GM23338 (cell line): ENCODE data around the gene VSTM1. TPM values are rescaled to one million over a fixed set of nuclear protein-coding genes. Genes with fewer than 3 reads are reported as not detected.

Experiments
- ATAC-seq: fragments of 200-7000 bp; cut with Tn5 transposase; 3 replicates; pipeline ENCODE4 v1.9.1; 2020
- DNase-seq: peaks from one replicate; pipeline ENCODE4 v3.0.0-alpha.2; 2015; ENCODE audit warnings: low spot score
- H2AFZ ChIP-seq: fragments of 200-600 bp; sonication (generic); 2 replicates; pipeline ENCODE4 v1.8.0; 2016; ENCODE audit warnings: antibody characterized with exemption, mild to moderate bottlenecking, moderate library complexity
- H3F3A ChIP-seq: fragments of 200-600 bp; sonication (generic); replicated peaks from 2 replicates; pipeline ENCODE4 v1.8.0; 2017; ENCODE audit warnings: antibody characterized with exemption, mixed run types, low read depth
- H3K27ac ChIP-seq: fragments of 200-600 bp; sonication (generic); 2 replicates; pipeline ENCODE4 v1.6.1; 2016; ENCODE audit warnings: low read depth
- H3K27me3 ChIP-seq: fragments of 200-600 bp; sonication (generic); 2 replicates; pipeline ENCODE4 v1.8.0; 2016; ENCODE audit warnings: mild to moderate bottlenecking, mixed run types, moderate library complexity; ENCODE audit not compliant: insufficient read depth
- H3K36me3 ChIP-seq: fragments of 200-600 bp; sonication (generic); 2 replicates; pipeline ENCODE4 v1.8.0; 2016; ENCODE audit warnings: mild to moderate bottlenecking; ENCODE audit not compliant: insufficient read depth
- H3K4me1 ChIP-seq: fragments of 200-600 bp; sonication (generic); 2 replicates; pipeline ENCODE4 v1.8.0; 2016; ENCODE audit warnings: mild to moderate bottlenecking, moderate library complexity; ENCODE audit not compliant: insufficient read depth
- H3K4me2 ChIP-seq: fragments of 200-600 bp; sonication (generic); 2 replicates; pipeline ENCODE4 v1.7.1; 2017; ENCODE audit warnings: mixed run types
- H3K4me3 ChIP-seq: fragments of 200-600 bp; sonication (generic); 2 replicates; pipeline ENCODE4 v1.6.1; 2016; ENCODE audit warnings: mixed run types
- H3K79me2 ChIP-seq: fragments of 200-600 bp; sonication (generic); replicated peaks from 2 replicates; pipeline ENCODE4 v1.8.0; 2017; ENCODE audit warnings: mild to moderate bottlenecking; ENCODE audit not compliant: insufficient read depth
- H3K9me2 ChIP-seq: fragments of 200-600 bp; sonication (generic); 2 replicates; pipeline ENCODE4 v1.8.0; 2017; ENCODE audit not compliant: insufficient read depth
- H4K20me1 ChIP-seq: fragments of 200-600 bp; sonication (generic); replicated peaks from 2 replicates; pipeline ENCODE4 v1.8.0; 2017; ENCODE audit warnings: mild to moderate bottlenecking; ENCODE audit not compliant: insufficient read depth
- H3K27ac Mint-ChIP-seq: 2 replicates; pipeline ENCODE4 v1.8.0; 2020; ENCODE audit warnings: inconsistent platforms, mild to moderate bottlenecking, moderate library complexity, mixed read lengths
- H3K27me3 Mint-ChIP-seq: 3 replicates; pipeline ENCODE4 v1.8.0; 2022; ENCODE audit warnings: low read depth, mild to moderate bottlenecking, moderate library complexity, mixed read lengths, inconsistent platforms; ENCODE audit not compliant: insufficient read depth, poor library complexity
- H3K36me3 Mint-ChIP-seq: 3 replicates; pipeline ENCODE4 v1.8.0; 2021; ENCODE audit warnings: low read depth, mild to moderate bottlenecking, inconsistent platforms, moderate library complexity, mixed read lengths
- H3K4me1 Mint-ChIP-seq: 3 replicates; pipeline ENCODE4 v1.8.0; 2020; ENCODE audit warnings: mild to moderate bottlenecking, inconsistent platforms, mixed read lengths
- H3K4me3 Mint-ChIP-seq: 3 replicates; pipeline ENCODE4 v1.8.0; 2021; ENCODE audit warnings: moderate library complexity, mild to moderate bottlenecking, inconsistent platforms, mixed read lengths
- H3K9me3 Mint-ChIP-seq: 3 replicates; pipeline ENCODE4 v1.8.0; 2020; ENCODE audit warnings: moderate library complexity, mild to moderate bottlenecking, inconsistent platforms, mixed read lengths
- EZH2phosphoT487 ChIP-seq: fragments of 200-600 bp; sonication (generic); IDR thresholded peaks from one replicate; pipeline ENCODE4 v1.8.1; 2018; ENCODE audit warnings: antibody characterized with exemption; ENCODE audit not compliant: unreplicated experiment
- JUNB ChIP-seq: IDR thresholded peaks from one replicate; pipeline ENCODE4 v1.6.1; 2016; ENCODE audit warnings: antibody characterized with exemption; ENCODE audit not compliant: unreplicated experiment
- NANOG ChIP-seq: IDR thresholded peaks from 2 replicates; pipeline ENCODE4 v1.6.1; 2016; ENCODE audit warnings: antibody characterized with exemption, borderline replicate concordance
- POLR2AphosphoS5 ChIP-seq: IDR thresholded peaks from 2 replicates; pipeline ENCODE4 v1.6.1; 2016; ENCODE audit warnings: antibody characterized with exemption, low read depth
- STAT1 ChIP-seq: IDR thresholded peaks from one replicate; pipeline ENCODE4 v1.6.1; 2016; ENCODE audit warnings: antibody characterized with exemption; ENCODE audit not compliant: unreplicated experiment
- polyA plus RNA-seq: library from polyadenylated mRNA; unstranded; fragments of >200 nt; fragmentation: Nextera tagmentation; extraction: Ambion mirVana; gene quantifications from 2 replicates; pipeline ENCODE4 v1.2.1, GENCODE V29; 2016
- total RNA-seq: library from RNA; depleted of rRNA; stranded (reverse); fragments of >200 nt; shearing (Covaris generic); gene quantifications from 2 replicates; pipeline ENCODE4 v1.2.3, GENCODE V29; 2014
- TF ChIP-seq, protein P1 (sequence below): fragments of 250-450 bp; sonication (Bioruptor Pico); IDR thresholded peaks from 2 replicates; pipeline ENCODE4 v1.5.0; 2020; ENCODE audit warnings: mild to moderate bottlenecking, moderate library complexity
- TF ChIP-seq, protein P2 (sequence below), 2 experiments: fragments of 200-600 bp in 1 of 2; sonication (generic) in 1 of 2; conservative IDR thresholded peaks; 2 replicates each; pipeline versions ENCODE4 v1.5.1 to v1.6.1; 2016 to 2017; ENCODE audit warnings: antibody characterized with exemption in 2 of 2, low read depth in 2 of 2, mild to moderate bottlenecking in 2 of 2, moderate library complexity in 1 of 2
- TF ChIP-seq, protein P3 (sequence below): IDR thresholded peaks from 2 replicates; pipeline ENCODE4 v1.6.1; 2016; ENCODE audit warnings: antibody characterized with exemption
- TF ChIP-seq, protein P4 (sequence below): IDR thresholded peaks from one replicate; pipeline ENCODE4 v1.6.1; 2018; ENCODE audit warnings: antibody characterized with exemption; ENCODE audit not compliant: unreplicated experiment

The VSTM1 gene
- total and polyA plus RNA-seq, 2 experiments from 2014 or later: not detected

DNA sequence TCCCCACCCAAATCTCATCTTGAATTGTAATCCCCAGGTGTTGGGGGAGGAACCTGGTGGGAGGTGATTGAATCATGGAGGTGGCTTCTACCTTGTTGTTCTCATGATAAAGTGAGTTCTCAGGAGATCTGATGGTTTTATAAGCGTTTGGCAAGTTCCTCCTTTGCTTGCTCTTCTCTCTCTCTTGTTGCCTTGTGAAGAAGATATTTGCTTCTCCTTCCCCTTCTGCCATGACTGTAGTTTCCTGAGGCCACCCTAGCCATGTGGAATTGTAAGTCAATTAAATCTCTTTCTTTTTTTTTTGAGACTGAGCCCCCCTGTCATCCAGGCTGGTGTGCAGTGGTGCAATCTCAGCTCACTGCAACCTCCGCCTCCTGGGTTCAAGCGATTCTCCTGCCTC is 34.4 kb downstream of the VSTM1 start (continued):
- TF ChIP-seq, protein P1, sequence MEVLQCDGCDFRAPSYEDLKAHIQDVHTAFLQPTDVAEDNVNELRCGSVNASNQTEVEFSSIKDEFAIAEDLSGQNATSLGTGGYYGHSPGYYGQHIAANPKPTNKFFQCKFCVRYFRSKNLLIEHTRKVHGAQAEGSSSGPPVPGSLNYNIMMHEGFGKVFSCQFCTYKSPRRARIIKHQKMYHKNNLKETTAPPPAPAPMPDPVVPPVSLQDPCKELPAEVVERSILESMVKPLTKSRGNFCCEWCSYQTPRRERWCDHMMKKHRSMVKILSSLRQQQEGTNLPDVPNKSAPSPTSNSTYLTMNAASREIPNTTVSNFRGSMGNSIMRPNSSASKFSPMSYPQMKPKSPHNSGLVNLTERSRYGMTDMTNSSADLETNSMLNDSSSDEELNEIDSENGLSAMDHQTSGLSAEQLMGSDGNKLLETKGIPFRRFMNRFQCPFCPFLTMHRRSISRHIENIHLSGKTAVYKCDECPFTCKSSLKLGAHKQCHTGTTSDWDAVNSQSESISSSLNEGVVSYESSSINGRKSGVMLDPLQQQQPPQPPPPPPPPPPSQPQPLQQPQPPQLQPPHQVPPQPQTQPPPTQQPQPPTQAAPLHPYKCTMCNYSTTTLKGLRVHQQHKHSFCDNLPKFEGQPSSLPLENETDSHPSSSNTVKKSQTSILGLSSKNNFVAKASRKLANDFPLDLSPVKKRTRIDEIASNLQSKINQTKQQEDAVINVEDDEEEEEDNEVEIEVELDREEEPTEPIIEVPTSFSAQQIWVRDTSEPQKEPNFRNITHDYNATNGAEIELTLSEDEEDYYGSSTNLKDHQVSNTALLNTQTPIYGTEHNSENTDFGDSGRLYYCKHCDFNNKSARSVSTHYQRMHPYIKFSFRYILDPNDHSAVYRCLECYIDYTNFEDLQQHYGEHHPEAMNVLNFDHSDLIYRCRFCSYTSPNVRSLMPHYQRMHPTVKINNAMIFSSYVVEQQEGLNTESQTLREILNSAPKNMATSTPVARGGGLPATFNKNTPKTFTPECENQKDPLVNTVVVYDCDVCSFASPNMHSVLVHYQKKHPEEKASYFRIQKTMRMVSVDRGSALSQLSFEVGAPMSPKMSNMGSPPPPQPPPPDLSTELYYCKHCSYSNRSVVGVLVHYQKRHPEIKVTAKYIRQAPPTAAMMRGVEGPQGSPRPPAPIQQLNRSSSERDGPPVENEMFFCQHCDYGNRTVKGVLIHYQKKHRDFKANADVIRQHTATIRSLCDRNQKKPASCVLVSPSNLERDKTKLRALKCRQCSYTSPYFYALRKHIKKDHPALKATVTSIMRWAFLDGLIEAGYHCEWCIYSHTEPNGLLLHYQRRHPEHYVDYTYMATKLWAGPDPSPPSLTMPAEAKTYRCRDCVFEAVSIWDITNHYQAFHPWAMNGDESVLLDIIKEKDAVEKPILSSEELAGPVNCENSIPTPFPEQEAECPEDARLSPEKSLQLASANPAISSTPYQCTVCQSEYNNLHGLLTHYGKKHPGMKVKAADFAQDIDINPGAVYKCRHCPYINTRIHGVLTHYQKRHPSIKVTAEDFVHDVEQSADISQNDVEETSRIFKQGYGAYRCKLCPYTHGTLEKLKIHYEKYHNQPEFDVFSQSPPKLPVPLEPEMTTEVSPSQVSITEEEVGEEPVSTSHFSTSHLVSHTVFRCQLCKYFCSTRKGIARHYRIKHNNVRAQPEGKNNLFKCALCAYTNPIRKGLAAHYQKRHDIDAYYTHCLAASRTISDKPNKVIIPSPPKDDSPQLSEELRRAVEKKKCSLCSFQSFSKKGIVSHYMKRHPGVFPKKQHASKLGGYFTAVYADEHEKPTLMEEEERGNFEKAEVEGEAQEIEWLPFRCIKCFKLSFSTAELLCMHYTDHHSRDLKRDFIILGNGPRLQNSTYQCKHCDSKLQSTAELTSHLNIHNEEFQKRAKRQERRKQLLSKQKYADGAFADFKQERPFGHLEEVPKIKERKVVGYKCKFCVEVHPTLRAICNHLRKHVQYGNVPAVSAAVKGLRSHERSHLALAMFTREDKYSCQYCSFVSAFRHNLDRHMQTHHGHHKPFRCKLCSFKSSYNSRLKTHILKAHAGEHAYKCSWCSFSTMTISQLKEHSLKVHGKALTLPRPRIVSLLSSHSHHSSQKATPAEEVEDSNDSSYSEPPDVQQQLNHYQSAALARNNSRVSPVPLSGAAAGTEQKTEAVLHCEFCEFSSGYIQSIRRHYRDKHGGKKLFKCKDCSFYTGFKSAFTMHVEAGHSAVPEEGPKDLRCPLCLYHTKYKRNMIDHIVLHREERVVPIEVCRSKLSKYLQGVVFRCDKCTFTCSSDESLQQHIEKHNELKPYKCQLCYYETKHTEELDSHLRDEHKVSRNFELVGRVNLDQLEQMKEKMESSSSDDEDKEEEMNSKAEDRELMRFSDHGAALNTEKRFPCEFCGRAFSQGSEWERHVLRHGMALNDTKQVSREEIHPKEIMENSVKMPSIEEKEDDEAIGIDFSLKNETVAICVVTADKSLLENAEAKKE (CRISPR knock-in tag): no peak

DNA sequence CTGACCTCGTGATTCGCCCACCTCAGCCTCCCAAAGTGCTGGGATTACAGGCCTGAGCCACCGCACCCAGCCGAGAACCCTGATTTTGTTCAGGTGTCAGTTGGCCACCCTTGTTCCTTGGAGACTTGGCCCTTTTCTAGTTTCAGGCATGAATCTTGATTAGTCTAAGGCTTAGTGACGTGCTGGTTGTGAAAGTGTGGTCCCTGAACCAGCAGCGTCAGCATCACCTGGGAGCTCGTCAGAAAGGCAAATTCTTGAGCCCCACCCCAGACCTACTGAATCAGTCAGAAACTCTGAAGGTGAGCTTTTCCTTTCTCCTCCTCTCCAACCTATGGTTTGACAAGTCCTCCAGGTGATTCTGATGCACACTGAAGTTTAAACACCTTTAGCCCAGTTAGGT is 37.0 kb downstream of the VSTM1 start:
- no peaks in the 10 kb centered on the region for H3K36me3 ChIP-seq
- H3K4me1 Mint-ChIP-seq: peaks cover 22% of the 10 kb centered on the region
- H2AFZ ChIP-seq: 0 out of 2 replicates have a peak overlapping the region, but pooled peaks have one; percentile 43
- TF ChIP-seq, protein P2, sequence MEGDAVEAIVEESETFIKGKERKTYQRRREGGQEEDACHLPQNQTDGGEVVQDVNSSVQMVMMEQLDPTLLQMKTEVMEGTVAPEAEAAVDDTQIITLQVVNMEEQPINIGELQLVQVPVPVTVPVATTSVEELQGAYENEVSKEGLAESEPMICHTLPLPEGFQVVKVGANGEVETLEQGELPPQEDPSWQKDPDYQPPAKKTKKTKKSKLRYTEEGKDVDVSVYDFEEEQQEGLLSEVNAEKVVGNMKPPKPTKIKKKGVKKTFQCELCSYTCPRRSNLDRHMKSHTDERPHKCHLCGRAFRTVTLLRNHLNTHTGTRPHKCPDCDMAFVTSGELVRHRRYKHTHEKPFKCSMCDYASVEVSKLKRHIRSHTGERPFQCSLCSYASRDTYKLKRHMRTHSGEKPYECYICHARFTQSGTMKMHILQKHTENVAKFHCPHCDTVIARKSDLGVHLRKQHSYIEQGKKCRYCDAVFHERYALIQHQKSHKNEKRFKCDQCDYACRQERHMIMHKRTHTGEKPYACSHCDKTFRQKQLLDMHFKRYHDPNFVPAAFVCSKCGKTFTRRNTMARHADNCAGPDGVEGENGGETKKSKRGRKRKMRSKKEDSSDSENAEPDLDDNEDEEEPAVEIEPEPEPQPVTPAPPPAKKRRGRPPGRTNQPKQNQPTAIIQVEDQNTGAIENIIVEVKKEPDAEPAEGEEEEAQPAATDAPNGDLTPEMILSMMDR (conservative IDR thresholded peaks at IDR 0.05; ENCODE audit: low read depth in 2 of 2): no peak
- TF ChIP-seq STAT1 (no peak), JUNB (no peak), POLR2AphosphoS5 (no peak), EZH2phosphoT487 (no peak), NANOG (no peak)
- TF ChIP-seq, protein P3, sequence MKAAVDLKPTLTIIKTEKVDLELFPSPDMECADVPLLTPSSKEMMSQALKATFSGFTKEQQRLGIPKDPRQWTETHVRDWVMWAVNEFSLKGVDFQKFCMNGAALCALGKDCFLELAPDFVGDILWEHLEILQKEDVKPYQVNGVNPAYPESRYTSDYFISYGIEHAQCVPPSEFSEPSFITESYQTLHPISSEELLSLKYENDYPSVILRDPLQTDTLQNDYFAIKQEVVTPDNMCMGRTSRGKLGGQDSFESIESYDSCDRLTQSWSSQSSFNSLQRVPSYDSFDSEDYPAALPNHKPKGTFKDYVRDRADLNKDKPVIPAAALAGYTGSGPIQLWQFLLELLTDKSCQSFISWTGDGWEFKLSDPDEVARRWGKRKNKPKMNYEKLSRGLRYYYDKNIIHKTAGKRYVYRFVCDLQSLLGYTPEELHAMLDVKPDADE: no peak
- TF ChIP-seq, protein P4, sequence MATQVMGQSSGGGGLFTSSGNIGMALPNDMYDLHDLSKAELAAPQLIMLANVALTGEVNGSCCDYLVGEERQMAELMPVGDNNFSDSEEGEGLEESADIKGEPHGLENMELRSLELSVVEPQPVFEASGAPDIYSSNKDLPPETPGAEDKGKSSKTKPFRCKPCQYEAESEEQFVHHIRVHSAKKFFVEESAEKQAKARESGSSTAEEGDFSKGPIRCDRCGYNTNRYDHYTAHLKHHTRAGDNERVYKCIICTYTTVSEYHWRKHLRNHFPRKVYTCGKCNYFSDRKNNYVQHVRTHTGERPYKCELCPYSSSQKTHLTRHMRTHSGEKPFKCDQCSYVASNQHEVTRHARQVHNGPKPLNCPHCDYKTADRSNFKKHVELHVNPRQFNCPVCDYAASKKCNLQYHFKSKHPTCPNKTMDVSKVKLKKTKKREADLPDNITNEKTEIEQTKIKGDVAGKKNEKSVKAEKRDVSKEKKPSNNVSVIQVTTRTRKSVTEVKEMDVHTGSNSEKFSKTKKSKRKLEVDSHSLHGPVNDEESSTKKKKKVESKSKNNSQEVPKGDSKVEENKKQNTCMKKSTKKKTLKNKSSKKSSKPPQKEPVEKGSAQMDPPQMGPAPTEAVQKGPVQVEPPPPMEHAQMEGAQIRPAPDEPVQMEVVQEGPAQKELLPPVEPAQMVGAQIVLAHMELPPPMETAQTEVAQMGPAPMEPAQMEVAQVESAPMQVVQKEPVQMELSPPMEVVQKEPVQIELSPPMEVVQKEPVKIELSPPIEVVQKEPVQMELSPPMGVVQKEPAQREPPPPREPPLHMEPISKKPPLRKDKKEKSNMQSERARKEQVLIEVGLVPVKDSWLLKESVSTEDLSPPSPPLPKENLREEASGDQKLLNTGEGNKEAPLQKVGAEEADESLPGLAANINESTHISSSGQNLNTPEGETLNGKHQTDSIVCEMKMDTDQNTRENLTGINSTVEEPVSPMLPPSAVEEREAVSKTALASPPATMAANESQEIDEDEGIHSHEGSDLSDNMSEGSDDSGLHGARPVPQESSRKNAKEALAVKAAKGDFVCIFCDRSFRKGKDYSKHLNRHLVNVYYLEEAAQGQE: no peak

More for the DNA sequence above, 37.0 kb downstream of the VSTM1 start:
- ATAC-seq: no peak
- peaks cover 5% of the 10 kb centered on the region for H3F3A ChIP-seq
- no peaks in the 10 kb centered on the region; the same call in 2 of the 3 replicates for H3K9me3 Mint-ChIP-seq
- H3K27ac Mint-ChIP-seq: no peak overlapping the region
- H3K4me1 ChIP-seq: peaks cover 7% of the 10 kb centered on the region
- no peak for DNase-seq
- no peaks in the 10 kb centered on the region for H3K27me3 ChIP-seq
- H3K36me3 Mint-ChIP-seq: no peaks in the 10 kb centered on the region; the same call in 2 of the 3 replicates
- H3K79me2 ChIP-seq: no peaks in the 10 kb centered on the region
- H3K4me3 ChIP-seq: no peak overlapping the region
- no peak overlapping the region for H3K27ac ChIP-seq
- H4K20me1 ChIP-seq: no peaks in the 10 kb centered on the region
- H3K4me2 ChIP-seq: no peak overlapping the region
- no peak overlapping the region for H3K4me3 Mint-ChIP-seq
- no peaks in the 10 kb centered on the region for H3K9me2 ChIP-seq
- peaks cover 9% of the 10 kb centered on the region for H3K27me3 Mint-ChIP-seq
